Measurements from ENCODE around the gene TLN1.

TLN1 gene

GRCh38 chr9:35732185-35732799 lies at the start of gene TLN1, which contains the start of gene CREB3:
TLN1 (minus strand) TSS chr9:35732195; CDS start chr9:35725694, 6,501 bp downstream.
CREB3 (plus strand) TSS chr9:35732666; CDS start chr9:35732773, 107 bp downstream.
- peak; percentile 100 for DNase-seq (ENCODE audit: low spot score)

GRCh38 chr9:35781066-35781465 lies 49.1 kb upstream of the TLN1 start:
- DNase-seq (ENCODE audit: low spot score), result no peak

GRCh38 chr9:35778496-35778895 lies 46.5 kb upstream of the TLN1 start:
- DNase-seq (ENCODE audit: low spot score), result no peak

DNA sequence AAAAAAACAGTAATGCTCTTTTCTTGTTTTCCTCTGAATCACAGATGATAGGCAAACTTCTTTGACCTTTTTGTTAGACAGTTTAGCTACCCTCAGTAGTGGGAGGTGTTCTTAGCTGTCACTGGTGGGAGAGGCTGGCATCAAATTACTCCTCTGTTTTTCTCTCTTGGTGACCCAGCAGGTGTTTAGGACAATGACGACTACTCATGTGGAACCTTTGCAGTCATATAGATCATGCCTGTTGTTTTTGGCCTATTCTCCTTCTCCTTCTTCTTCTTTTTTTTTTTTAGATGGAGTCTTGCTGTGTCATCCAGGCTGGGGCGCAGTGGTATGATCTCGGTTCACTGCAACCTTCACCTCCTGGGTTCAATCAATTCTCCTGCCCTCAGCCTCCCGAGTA lies 44.0 kb upstream of the TLN1 start:
- DNase-seq (ENCODE audit: low spot score), result no peak

DNA sequence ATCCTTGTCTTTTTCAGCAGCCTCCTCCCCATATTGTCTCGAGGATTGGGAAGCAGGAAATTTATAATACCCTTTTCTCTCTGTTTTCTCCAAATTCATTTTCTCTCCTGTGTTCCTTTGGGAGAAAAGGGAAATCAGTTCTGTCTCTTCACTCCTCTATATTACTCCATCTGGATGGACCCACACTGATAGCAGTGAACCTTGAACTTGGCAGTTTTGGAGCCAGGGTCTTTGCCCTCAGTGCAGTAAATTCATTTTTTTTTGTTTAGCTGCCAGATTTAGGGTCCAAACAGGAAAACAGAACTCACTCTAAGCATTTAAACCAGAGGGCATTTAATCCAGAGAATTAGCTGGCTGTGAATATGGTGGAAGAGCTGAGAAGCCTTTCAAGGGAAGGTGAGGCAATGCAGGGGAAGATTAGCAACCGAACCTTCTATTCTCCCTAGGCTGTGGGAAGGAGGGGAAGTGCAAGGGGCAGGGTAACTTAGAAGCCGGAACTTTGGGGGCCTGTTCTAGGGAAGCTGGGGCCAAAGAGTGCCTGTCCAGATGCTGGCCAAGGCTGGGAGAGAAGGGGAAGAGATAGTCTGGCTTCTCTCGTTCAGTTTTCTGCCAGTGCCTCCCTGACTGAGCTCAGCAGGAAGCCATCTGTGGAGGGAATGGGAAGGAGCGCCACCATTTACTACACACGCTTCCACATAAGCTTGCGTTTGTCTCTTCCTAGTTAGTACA lies 43.1 kb upstream of the TLN1 start:
- no peak for DNase-seq (ENCODE audit: low spot score)

DNA sequence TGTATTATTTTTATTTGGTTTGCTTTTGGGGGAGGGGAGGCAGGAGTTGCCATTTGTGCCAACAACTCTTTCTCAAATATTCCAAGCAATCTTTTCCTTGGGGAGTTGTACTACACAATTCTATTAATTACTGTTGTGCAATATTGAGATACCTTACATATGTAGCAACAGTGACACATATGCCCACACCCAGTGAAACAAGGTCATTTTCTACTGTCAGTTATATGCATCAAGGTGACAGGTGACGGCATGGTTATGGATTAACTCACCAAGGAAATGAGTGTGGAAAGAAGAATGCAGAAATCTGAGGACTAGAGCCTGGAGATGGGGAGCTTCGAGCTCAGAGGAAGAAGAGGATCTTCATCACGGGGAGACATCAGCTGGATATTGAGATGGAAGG lies 39.9 kb upstream of the TLN1 start:
- DNase-seq (ENCODE audit: low spot score), result no peak

GRCh38 chr9:35771534-35771933 lies 39.5 kb upstream of the TLN1 start:
- peak; percentile 79 for DNase-seq (ENCODE audit: low spot score)

DNA sequence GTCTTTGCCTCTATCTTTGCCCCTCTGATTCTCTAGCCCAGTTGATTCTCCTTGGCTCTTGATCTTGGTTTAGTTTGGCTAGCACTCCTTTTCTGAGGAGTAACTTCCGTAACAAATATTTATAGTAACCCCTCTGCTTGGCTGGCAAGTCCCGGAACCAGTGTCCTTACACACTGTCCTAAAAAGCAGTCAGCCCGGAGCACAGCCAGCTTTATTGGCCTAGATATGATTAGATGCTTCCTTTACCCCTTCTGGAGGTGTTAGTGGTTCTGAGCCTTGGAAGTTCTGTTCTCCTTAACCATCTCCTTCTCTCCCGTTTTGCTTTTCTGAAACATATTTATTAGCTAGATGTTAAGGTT lies 39.1 kb upstream of the TLN1 start:
- no peak for DNase-seq (ENCODE audit: low spot score)

GRCh38 chr9:35769763-35770162 lies 37.8 kb upstream of the TLN1 start:
- no peak for DNase-seq (ENCODE audit: low spot score)

DNA sequence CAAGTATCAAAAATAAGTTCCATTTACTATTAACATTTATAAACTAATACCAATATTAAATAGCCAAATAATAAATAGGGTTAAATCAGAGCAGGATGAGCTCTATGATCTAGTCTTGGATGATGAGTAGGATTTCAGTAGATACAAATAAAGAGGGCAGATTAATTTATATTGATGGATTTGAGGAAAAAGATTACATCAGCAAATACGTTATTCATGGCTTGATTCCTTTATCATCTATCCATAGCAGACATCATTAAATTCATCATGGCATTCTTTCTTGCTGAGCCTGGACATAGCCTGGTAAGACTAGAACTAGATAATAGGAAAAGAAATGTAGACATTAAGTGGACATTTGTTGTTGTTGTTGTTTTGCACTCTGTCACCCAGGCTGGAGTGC lies 35.5 kb upstream of the TLN1 start:
- DNase-seq (ENCODE audit: low spot score), result no peak

DNA sequence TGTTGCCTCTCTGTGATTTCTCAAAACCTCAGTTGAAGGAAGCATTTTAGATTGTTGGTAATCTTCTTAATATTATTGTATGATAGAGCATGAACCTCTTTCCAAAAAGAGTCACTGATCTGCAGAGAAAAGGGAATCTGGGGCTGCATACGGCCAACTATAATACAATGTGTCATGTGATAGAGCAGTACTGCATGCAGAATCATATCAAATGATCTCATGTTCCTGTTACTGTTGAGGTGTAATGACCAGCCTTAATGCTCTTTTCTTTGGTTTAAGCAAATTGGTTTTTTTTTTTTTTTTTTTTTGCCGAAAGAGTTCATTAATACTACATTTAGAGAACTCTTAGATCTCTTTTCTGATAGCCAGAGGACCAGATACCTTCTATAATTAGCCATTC lies 35.0 kb upstream of the TLN1 start:
- DNase-seq (ENCODE audit: low spot score), result no peak

GRCh38 chr9:35763803-35764202 lies 31.8 kb upstream of the TLN1 start:
- DNase-seq (ENCODE audit: low spot score), result no peak

DNA sequence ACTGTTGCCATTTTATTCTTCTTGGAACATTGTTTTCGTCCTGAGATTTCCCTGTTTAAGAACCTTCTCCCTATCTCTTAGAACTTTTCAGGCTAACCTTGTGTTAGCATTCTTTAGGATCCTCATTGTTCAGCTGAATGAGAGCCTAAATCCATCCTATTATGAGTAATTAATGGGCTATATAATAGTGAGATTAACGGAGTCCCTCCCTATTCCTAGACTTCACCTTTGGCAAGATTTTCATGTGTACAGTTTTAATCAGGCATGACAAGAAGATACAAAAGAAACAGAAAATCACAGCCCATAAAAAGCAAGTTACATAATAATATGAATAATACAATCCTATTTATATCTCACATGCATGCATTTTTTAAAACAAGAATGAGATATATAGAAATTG lies 31.2 kb upstream of the TLN1 start:
- no peak for DNase-seq (ENCODE audit: low spot score)

DNA sequence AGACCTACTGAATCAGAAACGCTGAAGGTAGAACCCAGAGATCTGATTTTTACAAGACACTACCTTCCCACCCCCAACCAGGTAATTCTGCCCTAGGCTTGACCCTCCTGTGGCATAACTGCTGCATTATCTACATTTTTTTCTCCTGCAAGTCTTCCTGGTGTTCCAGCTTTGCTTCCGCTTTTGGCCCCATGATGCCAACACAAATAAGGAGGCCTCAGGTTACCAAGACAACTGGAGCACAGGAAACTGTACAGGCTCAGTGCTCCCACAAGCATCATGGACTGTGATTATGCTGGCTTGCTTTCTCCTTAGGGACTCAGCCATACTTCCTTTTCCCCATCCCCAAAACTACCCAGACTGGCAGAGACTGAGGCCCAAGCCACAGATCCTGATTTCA lies 28.7 kb upstream of the TLN1 start:
- DNase-seq (ENCODE audit: low spot score), result no peak

DNA sequence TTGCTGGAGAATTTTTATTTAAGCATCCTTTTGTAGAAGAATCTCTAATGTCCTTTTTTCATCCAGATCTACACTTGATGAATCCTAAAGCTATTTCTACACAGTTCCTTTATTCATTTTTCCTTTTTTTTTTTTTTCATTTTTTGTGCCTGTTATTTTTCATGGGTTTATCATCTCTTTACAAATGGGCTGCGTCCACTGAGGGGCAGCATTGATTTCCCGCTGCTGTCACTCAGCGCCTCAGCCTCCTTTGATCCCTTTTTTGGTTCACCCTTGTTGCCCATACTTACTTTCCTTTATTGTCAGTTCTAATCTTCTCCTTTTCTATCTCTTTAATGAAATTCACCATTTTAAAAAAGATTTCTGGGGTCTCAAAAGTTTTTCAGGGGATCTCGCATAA lies 27.8 kb upstream of the TLN1 start:
- DNase-seq (ENCODE audit: low spot score), result no peak

GRCh38 chr9:35758475-35759050 lies 26.6 kb upstream of the TLN1 start:
- no peak for DNase-seq (ENCODE audit: low spot score)

- DNase-seq (ENCODE audit: low spot score), result no peak
Measured at GRCh38 chr9:35757892-35758275, 25.9 kb upstream of the TLN1 start.

GRCh38 chr9:35757226-35757891 lies 25.4 kb upstream of the TLN1 start:
- no peak for DNase-seq (ENCODE audit: low spot score)

DNA sequence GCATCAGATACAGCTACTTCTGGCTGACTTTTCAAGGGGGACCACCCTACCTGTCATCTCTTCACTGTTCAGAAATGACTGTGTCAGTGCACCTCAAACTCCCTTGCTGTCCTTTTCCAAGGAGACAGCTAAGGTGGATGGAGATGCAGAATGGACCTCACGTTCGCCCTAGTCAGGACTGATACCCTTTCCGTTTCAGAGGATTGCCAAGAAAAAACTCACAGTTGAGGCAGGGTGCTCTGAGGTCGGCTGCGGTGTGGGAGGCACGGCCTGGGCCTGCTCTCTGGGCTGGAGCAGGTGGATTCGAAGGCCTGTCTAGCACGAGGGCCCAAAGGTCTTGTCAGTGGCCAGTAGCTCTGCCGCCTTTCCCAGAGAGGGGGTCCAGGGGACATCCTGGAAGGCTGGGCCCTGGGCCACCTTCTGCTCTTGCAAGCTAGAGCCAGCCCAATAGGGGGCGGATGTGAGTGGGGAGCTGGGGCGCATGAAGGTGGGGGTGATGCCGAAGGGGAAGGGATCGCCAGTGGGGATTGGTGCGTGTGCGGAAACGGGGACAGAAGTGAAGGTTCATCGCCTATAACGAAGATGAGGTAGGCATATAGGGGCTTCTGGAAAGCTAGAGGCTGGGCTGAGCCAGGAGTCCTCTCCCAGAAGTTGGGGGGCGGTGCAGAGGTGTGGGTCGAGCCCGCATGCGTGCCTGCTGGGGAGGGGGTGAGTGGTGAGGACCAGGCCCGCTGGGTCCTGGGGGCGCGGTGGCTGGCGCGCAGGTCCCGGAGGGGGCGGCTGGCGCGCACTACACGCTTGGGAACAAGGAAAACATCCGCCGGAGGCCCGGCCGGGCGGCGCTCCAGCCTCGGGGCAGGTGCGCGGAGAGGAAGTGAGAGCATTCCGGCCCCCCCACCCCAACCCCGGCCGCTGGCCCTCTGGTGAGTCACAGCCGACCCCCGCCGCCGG lies 24.6 kb upstream of the TLN1 start:
- DNase-seq (ENCODE audit: low spot score), result no peak

GRCh38 chr9:35755071-35755470 lies 23.1 kb upstream of the TLN1 start:
- no peak for DNase-seq (ENCODE audit: low spot score)

- no peak for DNase-seq (ENCODE audit: low spot score)
Measured at GRCh38 chr9:35754264-35754663, 22.3 kb upstream of the TLN1 start, which contains the start of gene MSMP. MSMP (minus strand) TSS chr9:35754276; CDS start chr9:35754129, 147 bp downstream.

DNA sequence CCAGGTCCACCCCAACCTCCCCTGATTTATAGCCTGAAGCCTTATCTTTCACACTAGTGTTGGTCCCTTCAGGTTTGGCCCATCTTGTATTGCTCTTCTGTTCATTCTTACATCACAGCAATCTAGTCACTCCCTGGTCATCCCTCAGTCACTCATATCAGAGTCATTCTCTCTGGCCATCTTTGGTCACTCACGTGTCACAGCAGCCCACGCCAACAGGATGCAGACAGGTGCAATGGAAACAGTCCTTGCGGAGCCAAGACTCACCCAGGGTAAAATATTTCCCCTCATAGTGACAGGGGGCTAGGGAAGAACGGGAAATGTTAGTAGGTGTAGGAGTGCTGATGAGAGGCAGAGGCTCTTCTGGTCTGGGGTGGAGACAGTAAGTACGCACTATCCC lies 21.5 kb upstream of the TLN1 start:
- DNase-seq (ENCODE audit: low spot score), result no peak
